Stimulated activated CD4-positive, alpha-beta T cell treated with anti-CD3 and anti-CD28 coated beads, TNF-alpha, amount 100 ng/mL, for 1 hour (primary cell): ENCODE data around the gene NR5A2.

Experiments
- DNase-seq, 3 donors: peaks; one replicate each; pipeline ENCODE4 v3.0.0-alpha.2; 2020; ENCODE audit warnings: low read depth in 3 of 3, low spot score in 1 of 3

The NR5A2 gene

DNA sequence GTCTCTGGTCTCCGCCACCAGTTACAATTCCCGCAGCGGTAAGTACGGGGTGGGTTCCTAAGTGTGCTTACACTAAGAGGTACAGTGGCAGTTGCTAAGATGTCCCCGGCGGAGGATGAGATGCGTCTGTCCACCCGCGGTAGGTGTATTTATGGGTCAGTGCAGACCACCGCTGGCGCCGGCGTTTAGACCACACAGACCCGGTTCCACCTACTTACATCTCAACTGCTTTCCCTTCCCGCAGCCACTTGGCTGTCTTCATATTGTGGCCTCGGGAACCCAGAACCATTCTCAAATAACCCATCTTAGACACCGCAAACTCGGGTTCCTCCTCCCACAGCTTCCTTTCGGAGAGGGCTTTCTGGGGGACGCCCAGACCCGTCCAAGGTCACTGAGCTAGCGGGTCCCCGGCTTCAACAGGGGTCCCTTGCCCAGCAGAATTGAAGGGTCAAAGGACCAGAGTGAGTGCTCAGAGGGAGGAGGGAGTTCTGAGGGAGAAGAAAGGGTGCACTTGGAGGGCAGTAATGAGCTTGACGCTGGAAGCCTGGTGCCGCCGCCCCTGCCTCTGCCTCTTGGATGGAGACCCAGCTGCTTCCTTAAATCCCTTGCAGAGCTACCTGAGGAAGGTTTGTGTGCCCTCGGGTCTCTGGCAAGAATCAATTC lies 8.6 kb downstream of the NR5A2 start:
- DNase-seq: no peak

DNA sequence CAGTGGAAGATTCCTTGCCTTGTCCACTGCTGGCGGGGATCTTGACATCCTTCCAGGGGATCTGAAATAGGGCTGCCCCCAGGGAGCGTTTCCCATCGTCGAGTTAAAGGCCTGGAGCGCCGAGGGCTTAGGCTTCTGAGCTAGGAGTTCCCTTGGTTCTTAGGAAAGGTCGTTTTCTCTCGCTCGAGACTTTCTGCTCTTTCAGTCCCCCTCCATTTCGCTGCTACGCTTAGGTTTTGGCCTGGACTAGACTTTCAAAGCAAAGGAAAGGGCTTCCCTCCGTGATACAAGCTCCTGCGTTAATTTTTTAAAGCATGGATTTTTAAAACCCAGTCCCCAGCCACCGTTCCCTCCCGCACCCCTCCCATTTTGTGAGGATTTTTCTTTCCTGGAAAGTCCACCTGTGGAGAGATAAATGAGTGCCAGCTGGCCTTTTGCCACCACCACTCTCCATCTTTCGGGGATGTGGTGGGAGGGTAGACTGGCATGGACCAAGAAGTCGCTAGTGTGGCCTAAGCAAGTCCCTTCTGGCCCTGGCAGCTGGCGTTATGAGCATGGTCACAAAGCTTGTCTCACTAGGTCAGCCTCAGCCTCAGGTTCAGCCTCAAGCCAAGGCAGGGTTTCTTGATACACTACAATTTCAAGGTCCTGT lies 9.2 kb downstream of the NR5A2 start:
- no peak for DNase-seq

DNA sequence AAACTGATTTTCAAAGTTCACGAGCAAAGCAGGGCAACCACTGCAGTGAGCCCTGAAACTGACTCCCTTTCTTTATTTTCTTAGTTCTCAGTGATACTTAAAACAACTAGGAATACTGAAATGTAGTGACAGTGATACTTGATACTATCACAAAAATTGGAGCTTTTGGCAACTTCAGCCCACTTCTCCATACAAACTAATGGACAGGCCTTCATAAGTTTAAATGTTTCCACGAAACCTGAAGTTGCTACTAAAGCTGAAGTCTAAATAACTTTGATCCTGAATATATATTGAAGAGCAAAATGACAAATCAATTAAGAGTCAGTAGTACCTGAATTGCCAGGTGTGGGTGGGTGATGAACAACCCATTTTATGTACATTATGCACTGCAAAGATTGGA lies 10.0 kb downstream of the NR5A2 start:
- DNase-seq: no peak

DNA sequence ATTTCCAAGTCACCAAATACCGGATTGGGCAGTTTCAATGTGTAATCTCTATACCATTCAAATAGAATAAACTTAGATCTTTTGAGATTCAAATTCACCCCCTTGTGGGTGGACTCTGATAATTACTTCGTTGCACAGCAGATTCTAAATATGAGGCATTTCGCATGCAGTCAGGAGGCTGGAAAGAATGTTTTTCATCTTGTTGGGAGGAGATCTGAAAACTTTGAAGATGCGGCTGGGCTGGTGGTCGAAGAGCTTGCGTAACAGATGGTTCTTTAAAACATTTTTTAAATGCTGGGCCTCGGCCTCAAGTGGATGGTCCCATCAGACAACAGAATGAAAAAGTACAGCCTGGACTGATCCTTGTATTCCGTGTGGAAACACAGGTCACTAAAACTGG lies 10.4 kb downstream of the NR5A2 start:
- no peak for DNase-seq

DNA sequence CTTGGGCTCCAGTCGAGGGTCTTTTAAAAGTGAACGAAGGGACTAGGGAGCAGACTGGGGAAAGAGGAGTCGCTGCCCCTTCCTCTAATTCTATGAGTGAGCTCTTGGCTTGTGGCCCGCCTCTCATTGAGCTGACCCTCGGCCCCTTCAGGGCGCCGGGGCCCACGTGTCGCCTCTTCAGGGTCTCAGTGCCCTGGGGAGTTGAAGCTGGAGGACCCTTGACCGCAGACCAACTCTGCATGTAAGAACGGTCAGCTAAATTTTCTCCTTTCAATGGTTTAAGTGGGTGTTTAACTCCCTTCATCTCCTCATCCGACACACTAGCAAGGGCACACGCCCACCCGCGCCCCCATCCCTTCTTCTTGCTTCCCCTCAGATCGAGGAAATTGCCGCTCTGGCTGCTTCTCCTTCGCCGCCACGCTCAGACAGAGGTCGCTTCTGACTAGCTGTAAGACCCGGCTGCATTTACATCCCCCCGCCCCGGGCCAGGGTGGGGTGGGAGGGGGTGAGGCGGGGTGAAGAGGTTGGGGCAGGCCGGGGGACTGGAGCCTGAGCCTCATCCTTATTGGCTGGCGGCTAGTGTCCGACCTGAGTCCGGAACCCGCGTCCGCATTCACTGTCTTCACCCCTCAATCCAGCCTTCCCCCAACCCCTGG lies 10.9 kb downstream of the NR5A2 start:
- no peak for DNase-seq

DNA sequence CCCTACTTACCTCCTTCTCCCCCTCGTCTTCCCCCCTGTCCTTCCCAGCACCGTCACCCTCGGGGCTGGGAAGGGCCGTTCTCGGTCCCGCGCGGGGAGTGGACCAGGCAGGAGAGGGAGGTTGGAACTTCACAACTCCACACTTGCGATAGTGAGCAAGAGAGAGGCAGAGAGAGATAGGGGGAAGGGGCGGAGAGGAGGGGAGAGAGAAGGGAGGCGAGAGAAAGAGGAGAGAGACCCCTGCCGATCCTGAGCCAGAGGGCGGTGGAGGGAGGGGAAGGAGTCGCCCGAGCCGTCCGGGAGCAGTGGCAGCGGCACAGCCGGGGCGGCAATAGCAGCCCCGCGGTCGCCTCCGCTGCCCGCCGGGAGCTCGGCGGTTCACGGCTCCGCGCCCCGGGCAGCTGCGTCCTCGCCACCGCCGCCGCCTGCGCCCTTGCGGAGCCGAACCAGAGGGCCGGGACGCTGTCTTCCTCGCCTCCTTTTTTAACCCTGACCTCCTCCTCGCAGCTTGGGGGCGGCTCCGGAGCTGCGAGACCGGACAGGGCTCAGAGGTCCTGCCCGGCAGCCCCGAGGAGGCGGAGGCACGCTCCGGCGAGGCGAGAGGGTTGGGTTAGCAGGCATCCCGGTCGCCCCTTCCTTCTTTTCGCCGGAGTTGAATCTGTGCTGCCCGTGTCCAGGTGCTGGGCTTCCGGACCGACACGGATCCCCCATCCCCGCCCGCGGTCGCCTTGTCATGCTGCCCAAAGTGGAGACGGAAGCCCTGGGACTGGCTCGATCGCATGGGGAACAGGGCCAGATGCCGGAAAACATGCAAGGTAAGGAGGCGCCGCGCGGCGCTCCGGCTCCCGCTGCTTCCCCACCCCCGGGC lies 11.7 kb downstream of the NR5A2 start:
- no peak for DNase-seq

DNA sequence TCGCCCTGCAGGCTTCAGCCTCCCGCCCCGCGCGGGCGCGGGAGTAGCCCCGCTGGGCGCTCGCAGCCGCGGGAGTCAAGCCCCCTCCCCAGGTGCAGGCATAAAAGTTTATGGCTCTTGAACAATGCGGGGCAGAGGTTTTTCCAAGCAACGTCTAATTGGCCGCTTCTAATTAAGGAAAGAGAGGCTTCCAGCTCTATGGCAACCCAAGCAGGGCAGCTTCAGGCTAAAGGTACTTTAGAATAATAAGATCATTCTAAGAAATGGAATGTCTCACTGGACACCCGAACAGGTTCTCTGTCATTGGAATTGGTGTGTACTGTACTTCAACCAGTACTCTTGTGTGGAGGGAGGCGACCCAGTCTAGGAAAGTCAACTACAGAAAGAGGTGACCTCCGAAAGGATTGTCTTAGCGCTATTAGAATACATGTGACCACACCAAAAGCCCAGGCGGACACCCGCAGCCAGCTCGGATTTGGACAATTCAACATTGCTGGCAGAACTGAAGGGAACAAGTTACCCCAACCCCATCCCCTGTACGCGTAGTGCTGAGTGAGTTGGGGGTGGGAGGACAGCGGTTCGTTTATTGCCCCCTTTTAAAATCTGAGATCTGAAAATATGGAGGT lies 12.5 kb downstream of the NR5A2 start:
- DNase-seq: no peak

DNA sequence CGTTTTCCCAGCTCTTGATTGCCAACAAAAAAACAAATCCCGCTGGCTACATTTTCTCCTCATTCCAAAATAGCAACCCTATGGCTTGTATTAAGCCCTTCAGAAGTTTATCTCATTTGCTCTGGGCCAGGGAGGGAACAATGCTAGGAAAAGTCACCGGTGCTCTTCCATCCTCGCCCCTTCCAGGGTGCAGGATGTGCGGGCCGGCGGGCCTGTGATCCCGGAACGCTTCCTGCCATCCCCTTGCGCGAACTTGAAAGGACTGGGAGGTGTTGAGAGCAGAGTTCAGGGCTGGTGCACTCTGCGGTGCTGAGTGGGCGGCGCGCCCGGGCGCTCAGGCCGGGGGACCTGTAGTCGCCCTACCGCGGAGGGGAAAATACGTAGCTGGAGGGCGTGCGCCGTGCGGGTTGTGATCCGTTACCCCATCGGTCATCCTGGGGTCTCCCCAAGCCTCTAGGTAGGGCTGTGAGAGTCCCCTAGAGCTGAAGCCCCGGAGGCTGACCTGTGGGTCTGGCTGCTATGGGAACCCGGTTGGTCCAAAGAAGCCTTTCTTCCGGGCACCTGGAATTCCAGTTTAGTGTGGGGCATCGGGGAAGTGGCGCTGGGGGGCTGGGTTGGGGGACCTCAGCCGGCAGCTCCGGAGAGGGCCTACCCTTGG lies 13.1 kb downstream of the NR5A2 start:
- DNase-seq: no peak

DNA sequence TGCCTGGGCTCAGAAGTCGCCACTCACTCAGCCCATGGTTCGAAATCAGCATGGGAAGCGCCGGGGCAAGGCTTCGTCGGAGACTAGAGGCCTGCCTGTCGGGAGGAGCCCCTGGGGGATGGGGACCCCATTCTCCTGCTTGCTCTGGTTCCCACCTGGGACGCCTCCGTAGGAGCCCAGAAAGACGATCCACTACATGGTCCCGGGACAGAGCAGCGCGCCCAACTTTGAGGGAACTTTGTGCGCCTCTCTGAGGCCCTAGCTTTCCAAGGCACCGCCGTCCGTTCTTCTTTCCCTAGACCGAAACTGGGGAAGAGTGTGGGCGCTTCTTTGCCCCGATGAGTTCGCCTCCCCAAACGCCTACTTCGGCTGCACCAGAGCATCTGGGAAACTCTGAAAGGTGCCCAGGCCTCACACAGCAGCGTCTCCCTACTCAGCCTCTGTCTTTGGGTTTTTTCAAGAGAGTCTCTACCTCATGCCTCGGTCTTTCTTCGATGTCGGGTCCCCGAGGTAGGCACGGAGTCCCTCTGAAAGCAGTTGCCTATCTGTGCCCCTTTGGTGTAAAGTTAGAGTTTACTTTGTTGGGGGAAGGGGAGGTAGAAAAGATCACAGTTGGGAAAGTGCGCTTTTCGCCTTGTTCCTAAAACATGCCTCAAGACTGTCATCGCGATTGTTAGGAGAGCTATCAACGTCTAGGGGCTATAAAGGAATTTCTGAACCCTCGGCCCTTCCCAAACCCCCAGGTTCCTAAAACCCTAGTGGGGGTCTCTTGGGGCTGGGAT lies 14.0 kb downstream of the NR5A2 start:
- DNase-seq: no peak

DNA sequence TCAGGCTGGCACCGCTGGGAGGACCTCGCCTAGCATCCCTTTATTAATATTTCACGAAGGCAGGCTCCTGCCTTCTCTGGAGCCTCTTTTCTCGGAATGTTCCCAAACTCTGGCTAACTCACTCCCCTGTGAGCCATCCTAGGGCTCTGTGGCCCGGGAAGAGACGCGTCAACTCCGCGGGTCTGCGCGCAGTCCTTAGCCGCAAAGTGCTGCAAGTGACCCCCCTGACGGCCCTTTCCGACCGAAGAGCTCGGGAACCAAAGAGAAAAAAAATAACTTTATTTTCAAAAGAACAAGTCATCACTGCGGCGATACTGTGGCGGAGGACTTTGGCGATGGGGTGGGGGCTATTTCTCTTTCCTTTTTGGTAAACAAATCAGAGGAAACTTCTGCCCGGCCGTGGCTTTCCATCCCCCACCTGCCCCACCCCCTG lies 14.6 kb downstream of the NR5A2 start:
- no peak for DNase-seq

DNA sequence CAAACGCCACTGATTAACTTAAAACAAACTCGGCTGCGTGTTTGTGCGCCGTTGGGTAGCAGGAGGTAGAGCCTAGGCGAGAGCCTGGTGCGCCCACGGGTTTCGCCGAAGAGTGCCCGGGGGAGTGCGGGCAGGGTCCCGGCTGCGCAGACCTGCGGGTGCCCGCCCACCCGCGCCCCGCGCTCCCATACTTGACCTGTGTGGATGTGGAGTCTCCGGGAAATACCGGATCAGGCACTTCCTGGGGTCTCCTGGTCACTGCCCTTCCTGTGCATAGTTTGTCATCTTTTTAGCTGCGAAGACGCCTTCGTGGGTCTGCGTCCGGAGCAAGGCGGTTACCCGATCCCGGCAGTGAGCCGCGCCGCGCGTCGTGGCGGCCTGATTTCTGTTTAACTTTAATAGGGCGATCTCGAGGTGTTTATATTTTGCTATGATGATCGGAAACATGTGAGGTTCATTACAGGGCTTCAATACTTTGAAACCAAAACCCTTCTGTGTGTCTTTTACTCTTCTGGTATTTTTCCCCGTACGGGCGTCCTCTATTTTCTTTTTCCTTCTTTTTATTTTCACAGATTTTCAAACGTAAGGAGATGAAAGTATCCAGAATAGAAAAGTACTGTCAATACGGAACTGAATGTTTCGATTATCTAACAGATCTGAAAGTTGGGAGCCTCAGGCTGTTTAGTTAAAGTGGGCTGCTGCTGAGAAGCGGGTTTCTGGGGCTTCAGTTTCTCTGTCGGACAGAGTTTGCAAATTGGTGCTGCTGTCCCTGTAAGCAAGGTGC lies 15.2 kb downstream of the NR5A2 start:
- no peak for DNase-seq

DNA sequence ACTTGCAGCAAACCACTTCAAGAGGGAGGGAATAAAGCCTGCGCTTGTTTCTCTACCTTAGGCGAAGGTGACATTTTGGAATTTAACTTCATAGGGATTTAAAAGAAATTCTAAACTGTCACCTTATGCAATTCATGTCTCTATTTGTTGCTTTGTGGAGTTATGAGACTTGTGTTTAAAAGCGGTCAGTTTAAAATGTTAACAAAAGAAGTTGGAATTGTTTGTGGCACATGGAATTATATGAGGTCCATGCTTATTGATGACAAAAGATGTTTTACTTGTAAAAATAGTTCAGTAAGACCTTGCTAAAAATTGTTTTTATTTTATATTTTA lies 15.8 kb downstream of the NR5A2 start:
- DNase-seq: no peak

DNA sequence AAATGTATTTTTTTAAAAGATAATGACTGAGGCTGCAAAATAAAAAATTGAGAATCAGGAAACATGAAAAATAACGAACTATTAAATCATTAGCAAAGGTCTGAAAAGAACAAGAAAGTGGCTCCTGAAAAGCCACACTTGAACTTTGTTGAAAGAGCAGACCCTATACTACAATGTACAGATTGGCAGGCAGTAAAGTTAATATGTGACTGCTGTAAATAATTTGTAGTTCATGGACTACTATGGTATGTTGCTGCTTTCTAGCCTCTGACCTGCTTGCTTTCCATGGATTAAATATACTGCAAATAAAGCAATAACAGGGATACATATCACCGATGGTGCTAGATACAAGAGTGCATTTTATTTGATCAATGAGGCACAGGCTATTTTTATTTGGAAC lies 18.6 kb downstream of the NR5A2 start:
- no peak for DNase-seq

DNA sequence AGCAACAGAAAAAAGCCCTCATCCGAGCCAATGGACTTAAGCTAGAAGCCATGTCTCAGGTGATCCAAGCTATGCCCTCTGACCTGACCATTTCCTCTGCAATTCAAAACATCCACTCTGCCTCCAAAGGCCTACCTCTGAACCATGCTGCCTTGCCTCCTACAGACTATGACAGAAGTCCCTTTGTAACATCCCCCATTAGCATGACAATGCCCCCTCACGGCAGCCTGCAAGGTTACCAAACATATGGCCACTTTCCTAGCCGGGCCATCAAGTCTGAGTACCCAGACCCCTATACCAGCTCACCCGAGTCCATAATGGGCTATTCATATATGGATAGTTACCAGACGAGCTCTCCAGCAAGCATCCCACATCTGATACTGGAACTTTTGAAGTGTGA lies 20.7 kb downstream of the NR5A2 start:
- DNase-seq: no peak

DNA sequence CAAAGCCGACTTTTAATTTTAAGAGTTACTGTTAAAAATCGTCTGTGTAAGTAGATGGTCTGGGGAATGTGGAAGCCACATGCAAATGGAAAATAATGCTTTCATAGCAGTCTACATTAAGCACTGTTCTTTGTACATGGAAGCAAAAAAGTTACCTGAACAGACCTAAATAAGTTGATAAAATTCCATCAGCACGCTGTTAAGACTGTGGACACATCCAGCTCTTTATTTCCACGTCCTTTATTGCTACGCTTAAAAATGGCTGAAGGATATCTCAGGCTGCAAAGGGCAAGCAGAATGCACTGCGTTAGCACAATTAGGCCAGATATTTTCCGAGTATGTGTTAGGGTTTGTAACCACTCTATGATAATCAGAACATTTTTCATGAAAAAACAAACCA lies 22.3 kb downstream of the NR5A2 start:
- DNase-seq: no peak

DNA sequence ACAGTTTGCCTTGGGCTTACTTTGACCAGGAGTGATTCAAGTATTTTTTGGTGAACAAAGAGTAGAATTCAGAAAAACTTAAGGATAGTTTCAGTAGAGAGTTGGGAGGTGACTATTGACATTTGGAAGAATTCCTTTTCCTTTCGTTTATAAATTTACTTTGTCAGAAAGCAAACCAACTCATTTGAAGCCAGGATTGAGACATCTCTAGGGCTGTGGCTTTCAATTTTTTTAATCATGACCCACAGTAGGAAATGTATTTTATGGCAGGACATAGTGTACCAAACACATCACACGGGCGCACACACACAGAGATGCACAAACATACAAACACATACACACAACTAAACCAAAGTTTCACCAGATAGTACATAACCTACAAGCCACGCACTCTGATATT lies 24.1 kb downstream of the NR5A2 start:
- DNase-seq: no peak

DNA sequence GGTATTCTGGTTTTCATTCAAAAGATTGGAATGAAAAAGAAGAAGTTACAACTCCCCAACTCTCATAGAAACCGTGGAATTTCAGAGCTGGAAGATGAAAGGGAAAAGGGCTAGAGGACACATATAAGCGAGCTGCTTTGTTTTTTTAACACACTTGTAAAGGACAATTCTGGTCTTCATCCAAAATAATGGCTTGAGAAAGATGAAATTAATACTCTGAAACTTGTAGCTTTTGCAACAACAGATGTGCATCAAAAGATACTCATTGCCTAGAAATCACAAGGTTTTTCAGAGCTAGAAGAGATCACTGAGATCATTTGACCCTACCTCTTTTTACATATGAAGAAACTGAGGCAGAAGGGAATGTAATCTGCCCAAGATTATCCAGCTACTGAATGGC lies 25.6 kb downstream of the NR5A2 start:
- DNase-seq: no peak

DNA sequence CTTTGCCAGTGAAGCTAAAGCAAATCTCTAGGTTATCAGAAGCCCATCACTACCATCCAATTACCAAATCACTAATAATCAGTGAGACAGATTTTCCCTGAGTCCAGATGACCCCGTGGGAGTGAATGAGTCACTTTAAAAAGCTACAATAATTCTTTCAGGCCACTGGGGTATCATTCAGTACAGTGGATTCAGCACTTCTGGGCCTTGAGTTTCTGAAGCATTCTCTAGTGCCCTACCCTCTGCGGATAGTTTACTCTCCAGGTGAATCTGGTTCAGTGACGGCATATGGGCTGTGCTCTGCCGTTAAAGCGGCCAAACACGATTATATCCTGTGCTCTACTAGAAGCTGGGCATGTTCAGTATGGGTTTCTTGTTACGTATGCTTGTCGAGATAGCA lies 26.1 kb downstream of the NR5A2 start:
- no peak for DNase-seq

DNA sequence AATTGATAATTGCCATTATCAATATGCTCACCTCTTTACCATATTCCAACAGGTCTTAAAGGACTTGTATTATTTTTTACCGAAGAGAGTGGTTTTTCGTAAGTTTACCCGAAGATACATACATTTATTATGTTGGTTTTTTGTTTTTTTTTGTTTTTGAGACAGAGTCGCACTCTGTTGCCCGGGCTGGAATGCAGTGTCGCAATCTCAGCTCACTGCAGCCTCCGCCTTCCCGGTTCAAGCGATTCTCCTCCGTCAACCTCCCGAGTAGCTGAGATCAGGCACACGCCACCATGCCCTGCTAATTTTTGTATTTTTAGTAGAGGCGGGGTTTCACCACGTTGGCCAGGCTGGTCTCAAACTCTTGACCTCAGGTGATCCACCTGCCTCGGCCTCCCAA lies 30.8 kb downstream of the NR5A2 start:
- no peak for DNase-seq
